Activated B cell treated with CpG ODN at 0.5 μM for 24 hours (primary cell): ENCODE data around the gene PUDP. TPM values are rescaled to one million over a fixed set of nuclear protein-coding genes. Genes with fewer than 3 reads are reported as not detected.
A peak's percentile ranks its signal among the peaks of the same experiment; 100 is the strongest.

Experiments
- ATAC-seq: fragments of 200-7000 bp; cut with Tn5 transposase; one replicate; pipeline ENCODE4 v1.10.0; 2021; ENCODE audit warnings: low read depth, mild to moderate bottlenecking, moderate library complexity
- CTCF ChIA-PET: fragments of 350-600 bp; sonication (Branson Sonifier 250); formaldehyde crosslinking; loops from one replicate; lab custom pipeline; 2021; ENCODE audit warnings: antibody characterized with exemption; lab: Charles Lee
- POLR2A ChIA-PET: fragments of 350-600 bp; sonication (Branson Sonifier 250); formaldehyde crosslinking; loops from one replicate; lab custom pipeline; 2021; ENCODE audit warnings: antibody characterized with exemption; lab: Charles Lee
- DNase-seq: peaks from one replicate; pipeline ENCODE4 v3.0.0; 2022
- H3K27ac Mint-ChIP-seq: one replicate; pipeline ENCODE4 v1.8.0; 2020; ENCODE audit warnings: mixed read lengths
- H3K27me3 Mint-ChIP-seq: one replicate; pipeline ENCODE4 v1.8.0; 2021; ENCODE audit warnings: mixed read lengths
- H3K36me3 Mint-ChIP-seq: one replicate; pipeline ENCODE4 v1.8.0; 2021; ENCODE audit warnings: low read depth, mixed read lengths
- H3K4me1 Mint-ChIP-seq: one replicate; pipeline ENCODE4 v1.8.0; 2021; ENCODE audit warnings: mixed read lengths
- H3K4me3 Mint-ChIP-seq: one replicate; pipeline ENCODE4 v1.8.0; 2020; ENCODE audit warnings: mild to moderate bottlenecking, mixed read lengths
- H3K9me3 Mint-ChIP-seq: one replicate; pipeline ENCODE4 v1.8.0; 2020; ENCODE audit warnings: mixed read lengths
- CTCF ChIP-seq: fragments of 200-600 bp; IDR thresholded peaks from one replicate; pipeline ENCODE4 v1.8.0; 2022; ENCODE audit warnings: antibody characterized with exemption, mild to moderate bottlenecking
- intact Hi-C: fragments of 100-400 bp; cut with micrococcal nuclease; formaldehyde crosslinking; loops from one replicate; pipeline ENCODE4 v1.15.1; 2024
- total RNA-seq: library from RNA; stranded (reverse); gene quantifications from 2 replicates; pipeline ENCODE4 v1.2.3, GENCODE V29; 2022

The PUDP gene
- total RNA-seq, 1 donor from 2014 or later = 14.0 TPM

GRCh38 chrX:7147413-7147977 is 458 bp downstream of the PUDP start, which contains the start of gene STS:
Gene STS, plus strand, starts transcription at chrX:7147712. Its CDS starts 105,488 bp downstream, at chrX:7253200.
- Mint-ChIP-seq H3K4me3 (peak within 1 kb of the TSS; percentile 89), H3K36me3 (no peaks in the 10 kb centered on the region), H3K27ac (peak within 1 kb of the TSS; percentile 88), H3K27me3 (no peaks in the 10 kb centered on the region), H3K9me3 (no peaks in the 10 kb centered on the region), H3K4me1 (peaks cover 9% of the 10 kb centered on the region)
- CTCF ChIA-PET = interaction anchor here (1.0 kb wide), 1 partner anchor 58 kb away, joined by 3 read pairs; no protein-coding TSS in a partner anchor
- TF ChIP-seq CTCF = no peak
- ATAC-seq (peak; percentile 50), DNase-seq (no peak)
- POLR2A ChIA-PET = interaction anchor here (0.7 to 1.9 kb wide), 3 partner anchors 38 to 780 kb away, joined by 3 to 12 read pairs (median 4); partner anchors contain the start of gene PNPLA4
- intact Hi-C loops = loop anchor here (1.0 kb wide), 1 partner anchor 63 kb away; no protein-coding TSS in a partner anchor

GRCh38 chrX:7146703-7147412 is 1.1 kb downstream of the PUDP start:
- Mint-ChIP-seq H3K4me3 (peak overlapping the region; percentile 83), H3K27me3 (no peaks in the 10 kb centered on the region), H3K36me3 (no peaks in the 10 kb centered on the region), H3K4me1 (peaks cover 9% of the 10 kb centered on the region), H3K9me3 (no peaks in the 10 kb centered on the region), H3K27ac (peak overlapping the region; percentile 76)
- no peak for TF ChIP-seq CTCF
- intact Hi-C loops = loop anchor here (1.0 kb wide), 1 partner anchor 63 kb away; no protein-coding TSS in a partner anchor
- ChIA-PET POLR2A (interaction anchor here (0.6 to 1.9 kb wide), 5 partner anchors 38 to 781 kb away, joined by 3 to 12 read pairs (median 4); partner anchors contain the start of gene PNPLA4), CTCF (interaction anchor here (0.6 to 1.0 kb wide), 2 partner anchors 58 to 1122 kb away, joined by 3 to 5 read pairs; no protein-coding TSS in a partner anchor)
- DNase-seq = peak; percentile 13
- no peak for ATAC-seq

- H3K4me3 Mint-ChIP-seq = no peak overlapping the region
- ATAC-seq = no peak
- CTCF ChIA-PET = interaction anchor here (0.6 to 1.0 kb wide), 2 partner anchors 57 to 1121 kb away, joined by 3 to 5 read pairs; no protein-coding TSS in a partner anchor
- H3K36me3 Mint-ChIP-seq = peaks cover 4% of the 10 kb centered on the region
- H3K4me1 Mint-ChIP-seq = peaks cover 9% of the 10 kb centered on the region
- H3K27ac Mint-ChIP-seq = no peak overlapping the region
- intact Hi-C loops = no loop called here
- TF ChIP-seq CTCF = no peak
- no peaks in the 10 kb centered on the region for H3K9me3 Mint-ChIP-seq
- no peak for DNase-seq
- POLR2A ChIA-PET = interaction anchor here (0.6 to 1.9 kb wide), 3 partner anchors 37 to 90 kb away, joined by 4 to 12 read pairs (median 5); no protein-coding TSS in a partner anchor
- no peaks in the 10 kb centered on the region for H3K27me3 Mint-ChIP-seq
Observed at GRCh38 chrX:7146020-7146702, 1.8 kb downstream of the PUDP start.

- TF ChIP-seq CTCF = no peak
- no peak overlapping the region for H3K4me3 Mint-ChIP-seq
- ChIA-PET POLR2A (interaction anchor here (1.9 kb wide), 1 partner anchor 36 kb away, joined by 12 read pairs; no protein-coding TSS in a partner anchor), CTCF (no interaction called here)
- no peak overlapping the region for H3K27ac Mint-ChIP-seq
- peaks cover 6% of the 10 kb centered on the region for H3K36me3 Mint-ChIP-seq
- DNase-seq (no peak), ATAC-seq (no peak)
- no peaks in the 10 kb centered on the region for H3K9me3 Mint-ChIP-seq
- H3K4me1 Mint-ChIP-seq = peaks cover 9% of the 10 kb centered on the region
- H3K27me3 Mint-ChIP-seq = no peaks in the 10 kb centered on the region
- intact Hi-C loops = no loop called here
Observed at GRCh38 chrX:7145454-7145853, 2.5 kb downstream of the PUDP start.
